ENCODE data around the gene C17orf75. TPM values are rescaled to one million over a fixed set of nuclear protein-coding genes. Genes with fewer than 3 reads are reported as not detected.

C17orf75 gene
- total and polyA plus RNA-seq, 2 of the 4 experiments (the other 2 are of a cell fraction): 11.5 to 16.1 TPM

GRCh38 chr17:32327911-32328310 is 14.1 kb downstream of the C17orf75 start:
- intact Hi-C loops (cut with micrococcal nuclease): no loop called here
- POLR2A ChIA-PET (ENCODE audit: unreplicated experiment): no interaction called here
- Histone ChIP-seq H3K4ac (ENCODE audit: low read depth, low read length) (no peak overlapping the region), H2BK5ac (ENCODE audit: low read depth, low read length, poor library complexity, severe bottlenecking) (no peak overlapping the region), H4K8ac (ENCODE audit: low read depth in 2 of 2, low read length in 2 of 2) (no peak overlapping the region), H3K56ac (ENCODE audit: extremely low read depth, insufficient read depth, low read length) (no peak overlapping the region), H4K20me1 (ENCODE audit: insufficient read depth, low read length) (no peaks in the 10 kb centered on the region), H2BK20ac (ENCODE audit: low read depth, low read length) (no peak overlapping the region), H3K18ac (ENCODE audit: low read depth, low read length) (no peak overlapping the region), H2AK5ac (ENCODE audit: low read depth, low read length) (no peak overlapping the region), H2AK9ac (replicated peaks; ENCODE audit: low read depth, low read length, poor library complexity) (no peak overlapping the region), H3K27ac (ENCODE audit: insufficient read depth, low read length) (no peak overlapping the region), H4K91ac (ENCODE audit: insufficient read depth, low read depth, low read length) (no peak overlapping the region), H3K9ac (ENCODE audit: low read depth, low read length) (no peak overlapping the region), H3K4me1 (ENCODE audit: control insufficient read depth, insufficient read depth, low read length) (no peaks in the 10 kb centered on the region), H3K9me3 (ENCODE audit: control insufficient read depth, insufficient read depth, low read length) (no peaks in the 10 kb centered on the region), H3K27me3 (ENCODE audit: control insufficient read depth, insufficient read depth, low read length) (no peaks in the 10 kb centered on the region), H3K4me3 (ENCODE audit: insufficient read depth, low read depth, low read length) (no peak overlapping the region), H3K23ac (ENCODE audit: low read depth, low read length) (no peak overlapping the region), H3K79me1 (ENCODE audit: low read depth in 1 of 2, low read length in 2 of 2) (no peaks in the 10 kb centered on the region), H3K4me2 (ENCODE audit: low read depth, low read length) (no peak overlapping the region), H2AFZ (replicated peaks; ENCODE audit: low read length, poor library complexity) (no peak overlapping the region), H2BK120ac (ENCODE audit: low read depth, low read length) (no peak overlapping the region), H4K5ac (ENCODE audit: low read depth, low read length) (no peak overlapping the region), H3K9me1 (ENCODE audit: insufficient read depth, low read length) (no peaks in the 10 kb centered on the region), H3K36me3 (ENCODE audit: control insufficient read depth, insufficient read depth, low read length) (no peaks in the 10 kb centered on the region), H3K14ac (replicated peaks; ENCODE audit: low read depth, low read length) (no peak overlapping the region), H2BK15ac (ENCODE audit: low read depth, low read length) (no peak overlapping the region)
- ATAC-seq (ENCODE audit: low read depth) (no peak), DNase-seq (no peak)
- in situ Hi-C loops (cut with MboI; ENCODE audit: low sequenced_read_pairs): no loop called here
- WGBS, 2 experiments (ENCODE audit: extremely low coverage in 2 of 2, insufficient read length in 1 of 2): no CpG with 5 or more reads among the region's 1 CpG
- CTCF ChIA-PET: no interaction called here
- TF ChIP-seq MAFK (IDR thresholded peaks at IDR 0.05; ENCODE audit: low read depth, low read length): no peak
- TF ChIP-seq MXI1 (IDR thresholded peaks at IDR 0.05; ENCODE audit: borderline replicate concordance, low read depth, low read length): no peak
- TF ChIP-seq POLR2A (IDR thresholded peaks at IDR 0.05; ENCODE audit: low read depth, low read length): no peak
- no peak for TF ChIP-seq MAZ (IDR thresholded peaks at IDR 0.05; ENCODE audit: borderline replicate concordance, low read depth, low read length)
- no TSS peak for BruUV-seq (replicated peaks)
- dilution Hi-C loops (cut with HindIII; ENCODE audit: low sequenced_read_pairs, unreplicated experiment): no loop called here
